GM21423 (cell line): ENCODE measurements around the gene LRMDA.

Source experiments
- ATAC-seq: cut with Tn5 transposase; IDR thresholded peaks from one replicate; pipeline ENCODE4 v1.9.1; 2021; ENCODE audit warnings: mild to moderate bottlenecking, moderate library complexity; ENCODE audit not compliant: unreplicated experiment

LRMDA gene

DNA sequence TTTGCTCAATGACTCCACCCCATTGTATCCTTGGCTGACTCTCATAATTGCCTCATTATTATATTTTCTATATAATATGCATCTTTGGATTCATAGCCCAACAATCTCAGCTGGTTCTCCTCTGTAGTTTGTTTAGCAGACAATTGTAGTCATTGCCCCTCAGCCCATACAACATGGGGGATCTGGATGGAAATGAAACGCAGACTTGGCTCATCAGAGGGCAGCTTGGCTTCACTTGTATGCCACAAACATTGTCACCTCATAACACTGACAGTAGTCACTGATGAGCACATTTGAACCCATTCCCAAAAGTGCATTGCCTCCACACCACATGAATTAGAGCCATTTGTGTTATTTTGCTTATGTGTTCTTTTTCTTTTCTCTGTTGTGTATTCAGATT lies 963.8 kb downstream of the LRMDA start:
- no peak for ATAC-seq

DNA sequence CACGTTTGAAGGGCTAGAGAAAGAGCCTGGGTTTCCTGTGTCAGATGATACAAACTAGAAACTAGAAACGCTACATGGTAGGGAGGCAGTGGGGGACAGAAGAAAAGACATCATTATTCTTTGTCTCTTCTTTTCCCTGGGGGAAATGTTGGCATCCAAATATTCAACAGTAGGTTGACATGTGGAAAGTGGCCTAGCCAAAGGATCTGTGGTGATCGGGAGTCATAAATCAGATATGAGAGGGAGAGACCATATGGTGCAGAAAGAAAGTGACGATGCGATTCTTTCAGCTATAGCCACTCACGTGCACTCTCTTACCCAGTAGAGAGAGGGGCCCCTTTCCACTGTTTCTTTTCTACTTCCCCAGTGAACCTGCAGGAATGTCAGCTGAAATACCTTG lies 964.7 kb downstream of the LRMDA start:
- no peak for ATAC-seq

DNA sequence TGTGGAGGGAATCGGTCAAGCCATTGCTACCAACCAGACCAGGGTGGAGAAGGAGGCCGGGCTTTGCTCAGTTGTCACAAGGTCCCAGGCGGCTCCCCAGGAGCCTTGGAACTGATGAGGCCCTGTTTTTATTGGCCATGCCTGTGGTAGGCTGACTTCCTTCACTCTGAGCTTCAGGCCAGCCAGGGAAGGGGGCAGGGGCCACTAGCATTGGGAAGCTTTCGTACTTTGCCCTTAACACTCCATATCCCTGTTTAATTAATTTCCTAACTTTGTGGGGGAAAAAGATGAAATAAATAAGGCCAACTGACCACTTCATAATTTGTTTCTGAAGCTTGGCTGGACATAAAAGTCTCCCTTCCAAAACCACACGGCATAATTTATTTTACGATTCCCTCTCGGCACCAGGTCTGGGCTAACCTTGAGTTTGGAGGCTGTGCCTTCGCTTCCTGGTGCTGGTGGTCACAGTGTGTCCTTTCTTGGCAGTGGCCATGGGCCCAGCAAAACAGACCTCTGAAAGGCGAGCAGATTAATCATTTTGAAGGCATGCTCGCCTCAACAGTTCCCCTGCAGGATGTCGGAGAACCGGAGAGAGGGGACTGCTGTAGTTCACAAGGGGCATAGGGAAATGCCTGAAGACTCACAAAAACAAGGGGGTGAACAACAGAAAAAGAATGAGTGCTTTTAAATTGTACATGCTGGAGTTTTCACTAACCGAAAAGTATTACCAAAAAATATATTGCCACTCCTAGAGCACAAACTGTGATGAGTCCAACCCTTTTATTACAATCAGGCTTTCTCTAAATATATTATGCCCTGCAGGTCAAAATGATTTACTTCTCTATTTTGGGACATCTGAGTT lies 966.0 kb downstream of the LRMDA start:
- no peak for ATAC-seq

DNA sequence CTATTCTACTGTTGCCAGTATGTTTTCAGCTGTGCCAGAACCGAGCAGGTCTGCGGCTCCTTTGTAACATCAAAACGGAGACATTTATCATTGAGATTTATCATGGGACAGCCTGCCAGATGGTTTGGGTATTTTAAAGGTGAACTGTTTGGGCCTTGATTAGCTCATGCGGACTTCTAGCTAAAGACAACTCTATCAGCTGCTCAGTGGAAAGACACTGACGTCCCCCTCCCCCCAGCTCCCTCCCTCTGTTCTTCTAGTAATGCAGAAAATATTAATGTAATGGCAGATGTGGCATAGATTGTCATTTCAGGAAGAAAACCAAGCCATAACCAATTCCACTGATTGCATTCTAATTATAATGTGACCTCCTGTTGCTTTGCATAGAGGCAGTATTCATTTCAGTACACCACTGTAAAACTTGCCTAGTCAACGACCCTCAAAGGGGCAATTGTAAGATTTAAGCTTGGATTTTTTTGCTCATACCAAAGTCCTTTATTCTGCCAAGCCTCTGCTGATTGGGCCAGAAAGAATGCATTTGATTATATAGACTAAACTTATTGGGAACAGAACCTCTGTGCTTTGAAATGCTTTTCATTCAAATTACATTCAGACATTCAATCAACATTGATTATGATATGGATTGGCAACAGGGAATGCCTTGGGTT lies 966.8 kb downstream of the LRMDA start:
- no peak for ATAC-seq

DNA sequence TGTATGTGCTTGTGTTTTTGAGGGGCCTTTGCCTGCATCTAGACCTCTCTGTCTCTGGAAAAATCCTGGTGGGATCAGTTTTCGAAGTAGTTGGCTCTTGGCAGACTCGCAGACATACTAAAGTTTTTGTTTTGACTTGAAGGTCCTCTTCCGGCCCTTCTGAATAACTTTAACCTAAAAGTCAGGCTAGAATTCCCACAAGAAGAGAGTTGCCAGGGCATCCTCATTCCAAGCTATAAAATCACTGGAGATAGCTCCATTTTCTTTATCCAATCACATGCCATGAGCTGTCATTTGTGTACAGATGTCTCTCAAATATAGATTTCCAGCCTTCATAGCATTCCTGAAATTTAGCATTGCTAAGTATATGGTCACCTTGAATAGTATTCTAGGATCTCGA lies 967.8 kb downstream of the LRMDA start:
- no peak for ATAC-seq

DNA sequence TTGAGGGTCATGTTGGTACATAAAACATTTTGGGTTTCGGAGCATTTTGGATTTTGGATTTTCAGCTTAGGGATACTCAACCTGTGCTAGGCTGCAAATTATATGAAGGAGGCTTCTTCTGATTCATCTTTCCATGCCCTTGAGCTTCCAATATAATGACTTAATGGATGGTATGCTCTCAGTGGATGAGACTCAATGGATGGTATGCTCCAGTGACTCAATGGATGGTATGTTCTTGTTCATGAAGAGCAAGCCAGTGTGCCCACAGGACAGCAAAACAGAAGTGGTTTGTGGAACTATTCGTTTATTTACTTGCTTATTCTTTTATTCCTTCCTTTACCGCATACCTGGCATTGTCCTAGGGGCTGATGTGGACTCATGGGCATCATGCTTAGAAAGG lies 969.6 kb downstream of the LRMDA start:
- no peak for ATAC-seq

DNA sequence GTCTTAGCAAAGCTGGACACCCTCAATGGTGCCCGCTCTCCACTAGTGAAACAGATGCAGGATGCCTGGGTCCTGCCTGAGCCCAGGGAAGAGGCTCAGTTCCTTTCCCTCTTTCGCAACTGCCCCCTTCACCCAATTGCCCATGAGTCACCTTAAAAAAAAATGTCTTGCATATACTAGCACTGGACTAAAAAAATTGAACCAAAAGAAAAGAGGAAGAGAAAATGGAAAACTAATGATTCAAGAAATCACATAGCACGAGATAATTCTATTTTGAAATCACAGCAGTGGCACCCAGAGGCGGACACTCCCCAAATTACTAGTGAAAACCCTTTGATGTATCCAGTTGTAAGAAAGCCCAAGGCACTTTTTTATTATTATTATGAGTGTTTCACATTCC lies 972.5 kb downstream of the LRMDA start:
- no peak for ATAC-seq

DNA sequence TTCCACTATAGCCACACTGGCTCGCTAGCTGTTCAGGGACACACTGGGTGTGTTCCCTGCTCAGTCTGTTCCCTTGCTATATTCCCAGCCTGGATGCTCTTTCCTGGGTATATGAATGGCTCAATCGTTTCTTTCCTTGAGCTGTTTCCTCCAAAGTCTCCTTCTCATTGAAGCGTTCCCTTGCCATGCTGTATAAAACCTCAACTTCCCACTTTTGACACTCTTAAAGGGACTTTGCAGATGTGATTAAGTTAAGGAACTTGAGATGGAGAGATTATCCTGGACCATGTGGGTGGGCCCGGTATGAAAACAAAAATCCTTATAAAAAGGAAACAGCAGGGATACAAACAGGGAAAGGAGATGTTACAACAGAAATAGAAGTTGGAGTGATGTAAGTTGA lies 973.1 kb downstream of the LRMDA start:
- no peak for ATAC-seq

DNA sequence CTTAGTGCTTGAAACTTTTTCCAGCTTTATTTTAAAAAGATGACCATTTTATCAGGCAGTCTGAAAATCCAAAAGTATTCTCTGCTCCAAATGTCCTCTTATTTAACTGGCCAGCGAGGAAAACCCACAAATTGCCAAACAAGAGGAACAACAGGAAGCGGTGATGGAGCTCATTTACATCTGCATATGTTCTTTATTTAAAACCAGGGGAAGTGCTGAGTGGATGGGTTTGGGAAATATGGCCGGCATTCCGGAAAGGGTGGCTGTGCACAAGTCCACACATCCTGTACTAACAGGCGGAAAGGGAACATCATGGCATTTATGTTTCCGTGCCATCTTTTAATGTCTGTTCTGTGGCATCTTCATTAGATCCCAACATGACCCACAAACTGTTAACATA lies 974.5 kb downstream of the LRMDA start:
- ATAC-seq, result no peak

DNA sequence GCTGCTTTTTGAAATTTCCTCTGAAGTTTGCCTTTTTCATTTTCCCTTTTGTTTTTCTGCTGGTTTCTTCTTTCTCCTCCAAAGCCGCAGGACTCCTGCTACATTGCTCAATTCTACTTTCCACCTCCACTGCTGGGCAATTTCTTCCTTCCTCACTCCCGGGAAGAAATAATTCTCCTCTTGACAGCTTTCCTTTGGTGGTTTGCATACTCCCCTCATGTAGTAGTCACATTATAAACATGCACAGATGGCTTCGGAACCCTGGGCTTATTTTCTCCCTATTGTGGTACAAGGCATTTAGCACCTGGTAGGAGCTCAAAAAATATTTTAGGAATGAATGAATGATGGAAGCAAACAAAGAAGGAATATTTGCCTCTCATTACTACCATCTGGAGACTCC lies 977.2 kb downstream of the LRMDA start:
- ATAC-seq, result no peak

DNA sequence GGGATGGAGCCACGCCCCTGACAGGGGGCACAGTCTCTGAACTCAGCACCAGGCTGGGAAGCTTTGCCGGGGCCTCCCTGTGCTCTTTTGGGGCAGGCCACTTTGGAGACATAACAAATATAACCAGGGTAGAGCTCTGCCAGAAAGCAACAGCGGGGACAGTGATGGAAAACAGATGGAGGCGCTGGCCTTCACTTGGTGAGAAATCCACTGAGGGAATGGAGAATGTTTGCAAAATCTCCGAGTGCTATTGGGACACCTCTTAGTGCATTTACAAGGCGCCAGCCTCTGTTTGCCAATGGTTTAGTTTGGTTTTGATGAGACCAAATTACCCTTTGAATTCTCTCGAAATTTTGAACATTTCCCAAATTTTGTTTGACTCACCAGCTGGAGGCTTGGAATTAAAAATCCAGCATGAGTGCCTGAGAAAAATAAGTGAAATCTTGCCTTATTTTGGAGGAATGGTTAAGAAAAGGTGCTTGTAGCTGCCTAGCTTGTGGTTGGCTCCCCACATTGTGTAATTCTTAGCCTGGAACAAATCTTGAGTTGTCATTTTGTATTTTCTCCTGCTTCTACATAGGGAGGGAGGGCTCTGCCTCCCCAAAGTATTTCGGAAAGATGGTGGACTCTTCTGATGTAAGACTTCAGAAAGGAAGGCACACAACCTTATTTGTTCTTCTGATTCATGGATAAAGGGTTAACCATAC lies 980.5 kb downstream of the LRMDA start:
- ATAC-seq, result no peak

DNA sequence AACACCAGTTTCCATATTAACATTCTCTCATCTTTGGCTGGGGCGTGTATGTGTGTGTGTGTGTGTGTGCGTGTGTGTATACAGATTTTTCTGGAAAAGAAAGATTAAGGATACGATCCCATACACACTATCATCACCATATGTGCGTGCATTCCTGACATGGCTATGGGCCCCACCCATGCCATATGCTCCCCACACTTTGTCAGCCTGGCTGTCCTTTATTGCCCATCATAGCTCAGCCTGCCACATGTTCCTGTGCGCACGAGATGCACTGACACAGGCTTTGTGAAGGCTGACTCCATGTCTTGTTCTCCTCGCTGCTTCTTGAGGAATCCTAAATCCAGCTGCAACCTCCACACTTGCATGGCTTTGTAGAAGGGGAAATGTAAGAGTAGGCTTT lies 984.1 kb downstream of the LRMDA start:
- no peak for ATAC-seq

DNA sequence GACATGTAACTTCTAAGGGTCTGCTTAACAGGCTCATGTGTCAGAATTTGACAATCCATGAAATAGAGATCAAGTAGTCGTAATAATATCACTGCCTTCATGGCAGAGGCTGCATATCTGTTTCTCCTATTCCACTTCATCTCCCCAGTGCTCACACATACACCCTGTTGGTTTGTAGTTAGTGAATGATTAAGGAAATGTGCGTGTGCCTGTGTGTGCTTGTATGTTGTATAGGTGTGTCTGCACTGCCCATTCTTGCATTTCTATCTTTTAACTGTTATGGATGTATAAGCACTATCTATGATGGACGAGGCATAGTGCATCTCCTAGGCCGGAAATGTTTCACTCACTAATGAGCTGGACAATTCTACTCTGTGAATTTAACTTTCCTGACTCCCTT lies 985.2 kb downstream of the LRMDA start:
- ATAC-seq, result no peak

DNA sequence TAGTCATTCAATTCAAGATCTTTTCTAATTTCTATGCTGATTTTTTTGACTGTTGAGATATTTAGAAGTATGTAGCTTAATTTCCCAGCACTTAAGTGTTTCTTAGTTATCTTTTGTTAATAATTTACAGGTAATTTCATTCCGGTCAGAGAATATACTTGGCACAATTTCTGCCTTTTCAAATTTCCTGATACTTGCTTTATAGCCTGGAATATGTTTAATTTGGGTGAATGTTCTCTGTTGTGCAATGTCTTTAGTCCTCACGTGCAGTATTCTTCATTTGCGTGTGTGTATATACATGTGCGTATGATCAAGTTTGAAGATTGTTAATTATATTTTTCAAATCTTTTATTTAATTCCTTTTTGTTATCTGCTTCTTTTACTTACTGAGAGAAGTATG lies 989.3 kb downstream of the LRMDA start:
- ATAC-seq, result no peak

DNA sequence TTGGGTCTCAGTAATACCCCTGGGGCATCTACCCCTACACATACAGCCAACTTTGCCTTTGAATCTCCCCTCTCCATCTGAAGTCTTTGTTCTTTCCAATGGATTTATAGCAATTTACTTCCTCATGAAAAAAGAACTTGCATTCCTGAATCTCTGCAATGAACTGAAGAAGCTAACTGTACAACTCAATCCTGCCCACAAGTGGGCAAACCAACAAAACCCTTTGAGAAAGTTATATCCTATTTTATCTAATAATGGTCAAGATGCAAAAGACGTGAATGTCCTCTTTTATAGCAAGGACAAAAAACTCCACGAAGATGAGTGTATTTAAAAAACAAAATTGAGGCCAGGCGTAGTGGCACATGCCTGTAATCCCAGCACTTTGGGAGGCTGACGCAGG lies 991.3 kb downstream of the LRMDA start:
- ATAC-seq, result no peak

DNA sequence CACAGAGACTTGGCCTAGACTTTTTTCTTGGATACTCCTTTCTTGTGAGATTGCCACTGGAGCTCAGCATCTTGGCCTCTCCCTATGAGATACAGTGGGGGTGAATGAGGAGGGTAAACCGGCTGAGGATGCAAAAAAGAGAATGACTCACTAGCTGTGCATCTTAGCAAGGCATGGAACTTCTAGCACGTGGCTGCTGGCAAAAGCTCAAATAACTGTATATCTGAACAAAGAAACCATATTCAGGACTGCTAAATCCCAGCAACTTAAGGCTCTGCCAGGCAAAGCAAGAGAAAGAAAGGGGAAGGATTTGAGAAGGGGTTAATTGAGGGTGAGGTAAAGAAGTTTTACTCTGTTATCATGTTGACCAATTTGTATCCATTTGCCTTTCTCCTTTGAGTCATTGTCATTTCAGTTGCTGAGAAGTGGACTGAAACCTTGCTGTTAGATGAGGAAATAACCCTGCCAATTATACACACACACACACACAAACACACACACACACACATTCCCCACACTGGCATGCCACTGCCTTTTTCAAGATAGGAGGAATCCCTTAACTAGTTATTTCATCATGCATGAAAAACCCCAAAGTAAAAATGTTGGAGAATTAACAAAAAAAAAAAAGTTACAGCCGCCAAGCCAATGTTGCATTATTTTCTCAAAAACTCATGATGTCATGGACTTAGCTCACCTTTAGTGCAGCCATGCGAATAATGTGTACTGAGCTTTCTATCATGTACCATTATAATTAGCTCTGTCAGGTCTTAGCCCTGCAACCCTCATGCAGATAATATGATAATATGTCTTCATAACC lies 997.3 kb downstream of the LRMDA start:
- ATAC-seq, result no peak

DNA sequence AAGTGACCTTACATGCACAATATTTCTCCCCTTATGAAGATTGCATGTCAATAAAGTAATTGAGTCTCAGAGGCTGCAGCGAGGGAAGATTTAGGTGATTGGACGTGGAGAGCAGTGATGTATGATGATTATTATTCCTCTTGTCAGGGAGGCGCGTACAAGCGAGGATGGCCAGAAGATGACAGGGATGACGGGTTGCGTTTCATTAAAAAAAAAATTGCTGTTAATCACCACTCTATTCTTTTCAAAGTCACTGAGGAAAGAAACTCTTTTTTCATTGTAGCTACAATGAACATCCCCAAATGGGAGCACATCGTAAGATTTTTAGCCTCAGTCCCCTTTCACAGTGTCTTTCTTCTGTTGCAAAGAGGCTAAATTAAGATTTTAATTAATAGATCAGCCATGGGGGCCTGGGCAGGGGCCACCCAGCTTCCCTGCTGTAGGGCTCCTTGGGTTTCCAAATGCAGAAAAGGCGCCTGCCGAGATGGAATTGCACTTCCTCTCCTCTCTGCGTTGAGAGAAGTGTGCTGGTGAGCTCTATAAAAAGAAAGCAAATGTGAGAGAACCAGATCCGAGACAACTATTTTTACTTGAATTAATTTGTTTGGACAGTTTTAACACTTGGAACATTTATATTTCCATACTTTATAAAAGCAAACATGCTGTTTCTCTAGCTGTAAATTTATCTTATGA lies 998.1 kb downstream of the LRMDA start:
- no peak for ATAC-seq

DNA sequence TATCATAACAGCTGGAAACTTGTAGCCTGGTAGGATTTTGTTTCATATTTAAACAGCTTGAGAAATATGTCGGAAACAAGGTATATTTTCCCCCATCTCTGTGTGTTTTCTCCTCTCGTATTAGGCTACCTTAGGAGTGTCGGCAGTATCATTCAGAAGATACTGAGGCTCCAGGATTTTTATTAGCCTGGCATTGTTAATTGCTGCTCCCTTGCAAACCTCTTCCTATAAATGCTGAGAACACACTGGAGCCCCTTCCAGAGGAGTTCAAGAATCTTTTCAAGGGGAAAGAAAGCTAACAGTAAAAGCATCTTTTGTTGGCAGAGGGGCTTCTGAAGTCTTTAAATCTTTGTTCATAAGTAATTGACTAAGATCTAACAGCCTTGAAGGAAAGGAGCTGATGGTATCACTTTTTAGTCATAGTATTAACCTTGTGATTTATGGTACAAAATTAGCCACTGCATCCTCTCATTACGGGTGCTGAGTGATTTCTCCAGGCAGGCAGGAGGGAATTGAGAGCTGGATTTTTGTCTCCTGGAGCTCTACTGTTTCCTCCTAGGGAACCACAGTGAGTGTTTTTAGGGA lies 998.7 kb downstream of the LRMDA start:
- no peak for ATAC-seq

DNA sequence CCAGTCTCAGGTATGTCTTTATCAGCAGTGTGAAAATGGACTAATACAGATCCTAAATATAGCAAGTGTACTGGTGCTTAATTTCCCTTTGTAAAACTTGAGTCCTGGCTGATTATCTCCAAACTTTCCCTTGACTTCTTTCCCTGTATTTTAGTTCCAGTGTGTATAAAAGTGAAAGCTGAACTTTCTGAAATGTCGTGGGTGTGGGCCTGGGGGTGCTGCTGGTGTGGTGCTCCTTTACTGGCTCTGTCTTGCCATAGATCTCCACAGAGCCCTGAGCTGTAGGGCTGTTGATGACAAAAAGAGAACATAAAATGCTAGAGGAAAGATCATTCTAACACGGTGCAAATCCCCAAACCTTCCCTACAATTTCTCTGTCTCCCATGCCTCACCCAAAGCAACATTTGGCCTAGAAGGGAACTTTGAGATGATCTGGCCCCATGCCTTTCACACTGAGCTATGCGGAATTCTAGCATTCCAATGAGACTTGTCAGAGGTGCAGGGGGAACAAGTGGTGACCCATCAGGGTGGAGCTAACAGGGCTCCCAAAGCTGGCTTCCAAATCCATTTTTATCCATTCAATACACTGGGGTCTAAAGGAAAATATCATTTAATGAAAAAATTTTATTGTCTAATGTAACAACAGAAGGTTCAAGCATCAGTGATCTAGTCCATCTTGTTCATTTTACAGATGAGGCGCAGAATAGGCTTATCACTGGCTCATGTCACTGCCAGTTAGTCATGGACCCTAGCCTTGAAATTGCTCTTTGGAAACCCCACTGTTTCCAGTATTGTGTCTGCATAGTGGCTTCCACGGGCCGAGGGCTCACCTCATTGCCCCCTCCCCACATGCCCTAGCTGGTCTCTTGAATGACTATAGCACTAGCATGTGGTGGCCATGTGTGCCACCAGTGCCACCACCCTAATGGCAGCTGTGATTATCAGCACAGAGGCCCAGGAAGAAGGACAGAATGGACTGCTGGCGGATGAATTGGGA lies 1000.9 kb downstream of the LRMDA start:
- no peak for ATAC-seq
